C4-2B (cell line): ENCODE measurements around the gene BRIP1.

Experiments
- CTCF ChIP-seq: fragments of 450-650 bp; conservative IDR thresholded peaks from 2 replicates; pipeline ENCODE4 v1.5.1; 2017; ENCODE audit warnings: mild to moderate bottlenecking
- ZFX ChIP-seq: fragments of 450-650 bp; IDR thresholded peaks from 2 replicates; pipeline ENCODE4 v1.6.1; 2017

GRCh38 chr17:61638087-61638486, 225.2 kb downstream of the BRIP1 start:
- TF ChIP-seq CTCF (no peak), ZFX (no peak)
